Ishikawa (cell line): ENCODE data around the gene SWT1.

Experiments
- CREB1 ChIP-seq: IDR thresholded peaks from 2 replicates; pipeline ENCODE4 v1.6.1; 2012; ENCODE audit warnings: low read depth
- EGR1 ChIP-seq: IDR thresholded peaks from 2 replicates; pipeline ENCODE4 v1.6.1; 2012
- EP300 ChIP-seq: IDR thresholded peaks from 2 replicates; pipeline ENCODE4 v1.6.1; 2012; ENCODE audit warnings: borderline replicate concordance
- FOXM1 ChIP-seq: IDR thresholded peaks from 2 replicates; pipeline ENCODE4 v1.6.1; 2012; ENCODE audit warnings: low read depth, borderline replicate concordance
- MAX ChIP-seq: IDR thresholded peaks from 2 replicates; pipeline ENCODE4 v1.6.1; 2012
- RAD21 ChIP-seq: IDR thresholded peaks from 2 replicates; pipeline ENCODE4 v1.6.1; 2012; ENCODE audit warnings: low read depth
- TAF1 ChIP-seq: IDR thresholded peaks from 2 replicates; pipeline ENCODE4 v1.6.1; 2012; ENCODE audit warnings: low read depth, mild to moderate bottlenecking
- TCF12 ChIP-seq: IDR thresholded peaks from 2 replicates; pipeline ENCODE4 v1.6.1; 2012; ENCODE audit warnings: low read depth
- TEAD4 ChIP-seq: IDR thresholded peaks from 2 replicates; pipeline ENCODE4 v1.6.1; 2012
- YY1 ChIP-seq: IDR thresholded peaks from 2 replicates; pipeline ENCODE4 v1.6.1; 2012; ENCODE audit warnings: low read depth
- TF ChIP-seq, protein P1 (sequence below): IDR thresholded peaks from 2 replicates; pipeline ENCODE4 v1.6.1; 2012; ENCODE audit warnings: low read depth, mild to moderate bottlenecking

DNA sequence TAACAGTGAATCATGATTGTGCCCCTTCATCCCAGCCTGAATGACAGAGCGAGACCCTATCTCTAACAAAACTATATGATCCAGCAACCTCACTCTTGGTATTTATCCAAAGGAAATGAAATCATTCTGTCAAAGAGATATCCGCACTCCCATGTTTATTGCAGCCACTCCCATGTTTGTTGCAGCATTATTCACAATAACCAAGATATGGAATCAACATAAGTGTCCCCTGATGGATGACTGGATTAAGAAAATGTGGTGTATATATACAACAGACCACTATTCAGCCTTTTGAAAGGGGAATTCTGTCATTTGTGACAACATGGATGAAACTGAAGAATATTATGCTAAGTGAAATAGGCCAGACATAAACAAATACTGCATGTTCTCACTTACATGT is 44.6 kb upstream of the SWT1 start:
- TF ChIP-seq RAD21 = no peak
- TF ChIP-seq EGR1 = no peak
- no peak for TF ChIP-seq CREB1
- no peak for TF ChIP-seq EP300
- no peak for TF ChIP-seq TEAD4
- no peak for TF ChIP-seq TAF1
- no peak for TF ChIP-seq MAX
- TF ChIP-seq, protein P1, sequence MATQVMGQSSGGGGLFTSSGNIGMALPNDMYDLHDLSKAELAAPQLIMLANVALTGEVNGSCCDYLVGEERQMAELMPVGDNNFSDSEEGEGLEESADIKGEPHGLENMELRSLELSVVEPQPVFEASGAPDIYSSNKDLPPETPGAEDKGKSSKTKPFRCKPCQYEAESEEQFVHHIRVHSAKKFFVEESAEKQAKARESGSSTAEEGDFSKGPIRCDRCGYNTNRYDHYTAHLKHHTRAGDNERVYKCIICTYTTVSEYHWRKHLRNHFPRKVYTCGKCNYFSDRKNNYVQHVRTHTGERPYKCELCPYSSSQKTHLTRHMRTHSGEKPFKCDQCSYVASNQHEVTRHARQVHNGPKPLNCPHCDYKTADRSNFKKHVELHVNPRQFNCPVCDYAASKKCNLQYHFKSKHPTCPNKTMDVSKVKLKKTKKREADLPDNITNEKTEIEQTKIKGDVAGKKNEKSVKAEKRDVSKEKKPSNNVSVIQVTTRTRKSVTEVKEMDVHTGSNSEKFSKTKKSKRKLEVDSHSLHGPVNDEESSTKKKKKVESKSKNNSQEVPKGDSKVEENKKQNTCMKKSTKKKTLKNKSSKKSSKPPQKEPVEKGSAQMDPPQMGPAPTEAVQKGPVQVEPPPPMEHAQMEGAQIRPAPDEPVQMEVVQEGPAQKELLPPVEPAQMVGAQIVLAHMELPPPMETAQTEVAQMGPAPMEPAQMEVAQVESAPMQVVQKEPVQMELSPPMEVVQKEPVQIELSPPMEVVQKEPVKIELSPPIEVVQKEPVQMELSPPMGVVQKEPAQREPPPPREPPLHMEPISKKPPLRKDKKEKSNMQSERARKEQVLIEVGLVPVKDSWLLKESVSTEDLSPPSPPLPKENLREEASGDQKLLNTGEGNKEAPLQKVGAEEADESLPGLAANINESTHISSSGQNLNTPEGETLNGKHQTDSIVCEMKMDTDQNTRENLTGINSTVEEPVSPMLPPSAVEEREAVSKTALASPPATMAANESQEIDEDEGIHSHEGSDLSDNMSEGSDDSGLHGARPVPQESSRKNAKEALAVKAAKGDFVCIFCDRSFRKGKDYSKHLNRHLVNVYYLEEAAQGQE = no peak
- no peak for TF ChIP-seq YY1
- no peak for TF ChIP-seq TCF12
- TF ChIP-seq FOXM1 = no peak
